ENCODE measurements around the gene RPS6KC1. TPM values are rescaled to one million over a fixed set of nuclear protein-coding genes. Genes with fewer than 3 reads are reported as not detected.

Gene RPS6KC1
- total RNA-seq, 1 experiment from 2014 or later: 16.9 TPM

GRCh38 chr1:213192026-213192425 lies 141.0 kb downstream of the RPS6KC1 start:
- peaks cover 2 to 3% of the 10 kb centered on the region in 2 experiments; a peak in 4 of 5 replicates for H3K9me3 Mint-ChIP-seq
- no peak overlapping the region for H2BK12ac ChIP-seq (ENCODE audit: insufficient read length, low read depth, low read length)
- no peak overlapping the region for H4K5ac ChIP-seq (ENCODE audit: insufficient read length, low read depth, low read length)
- no peak overlapping the region for H3K23ac ChIP-seq (ENCODE audit: insufficient read length, low read depth, low read length)
- H4K20me1 ChIP-seq (ENCODE audit: control insufficient read depth, insufficient read depth, insufficient read length): no peaks in the 10 kb centered on the region
- no peak overlapping the region for H3K18ac ChIP-seq (ENCODE audit: insufficient read length, low read depth, low read length)
- H3K27ac ChIP-seq (ENCODE audit: insufficient read length, low read depth, low read length): no peak overlapping the region
- no peaks in the 10 kb centered on the region for H3K27me3 Mint-ChIP-seq (ENCODE audit: low read depth)
- no peaks in the 10 kb centered on the region for H3K9me3 ChIP-seq (ENCODE audit: control insufficient read depth, low read depth, low read length)
- H3K36me3 Mint-ChIP-seq (ENCODE audit: insufficient read depth in 1 of 3, low read depth in 3 of 3): peaks cover 2 to 12% (median 8%) of the 10 kb centered on the region in 3 experiments; a peak in 5 of 7 replicates
- no peak for DNase-seq
- no peak for TF ChIP-seq CTCF (conservative IDR thresholded peaks at IDR 0.05)
- H4K91ac ChIP-seq (ENCODE audit: insufficient read length, low read depth, low read length): no peak overlapping the region
- peaks cover 2 to 4% of the 10 kb centered on the region in 2 experiments; a peak in 2 of 4 replicates for H3K4me1 Mint-ChIP-seq
- H3K79me1 ChIP-seq (ENCODE audit: insufficient read depth, low read depth, low read length, poor library complexity, severe bottlenecking): no peaks in the 10 kb centered on the region
- no peak overlapping the region for H3K56ac ChIP-seq (ENCODE audit: insufficient read length, low read depth, low read length)
- no peak overlapping the region for H3K4ac ChIP-seq (ENCODE audit: low read depth, low read length)
- H3K4me1 ChIP-seq (ENCODE audit: insufficient read depth, low read length): no peaks in the 10 kb centered on the region
- no peak overlapping the region for H4K8ac ChIP-seq (replicated peaks; ENCODE audit: insufficient read length, low read depth, low read length)
- no peak overlapping the region for H2AFZ ChIP-seq (ENCODE audit: low read length)
- H2BK15ac ChIP-seq (ENCODE audit: low read depth, low read length): no peak overlapping the region
- H3K4me2 ChIP-seq (ENCODE audit: insufficient read depth, insufficient read length, low read length): no peak overlapping the region
- no peaks in the 10 kb centered on the region for H3K27me3 ChIP-seq (ENCODE audit: insufficient read depth, low read length)
- no peak overlapping the region for H2BK5ac ChIP-seq (ENCODE audit: insufficient read length, low read length)
- no peak overlapping the region for H3T11ph ChIP-seq (ENCODE audit: low read length)
- H3K27ac Mint-ChIP-seq: no peak overlapping the region; a peak in 1 of 7 replicates
- H3K79me2 ChIP-seq (ENCODE audit: insufficient read depth, low read length): no peaks in the 10 kb centered on the region
- H3K9ac ChIP-seq (ENCODE audit: extremely low read depth, insufficient read length, low read length): no peak overlapping the region
- no peak overlapping the region for H2AK5ac ChIP-seq (ENCODE audit: insufficient read length, low read length)
- no CpG with 5 or more reads among the region's 1 CpG for WGBS (ENCODE audit: extremely low coverage, insufficient read length, low lambda C conversion rate)
- H3K4me3 Mint-ChIP-seq: no peak overlapping the region
- no peak overlapping the region for H3K14ac ChIP-seq (ENCODE audit: insufficient read depth, low read length)
- H2BK120ac ChIP-seq (ENCODE audit: low read depth, low read length, poor library complexity, severe bottlenecking): no peak overlapping the region
- no peaks in the 10 kb centered on the region for H3K23me2 ChIP-seq (ENCODE audit: insufficient read length, low read depth, low read length, poor library complexity, severe bottlenecking)
- H2BK20ac ChIP-seq (ENCODE audit: low read depth, low read length, poor library complexity, severe bottlenecking): no peak overlapping the region

Data from H9 (cell line).